HCT116 (cell line): ENCODE results near the gene BAIAP2. TPM values are rescaled to one million over a fixed set of nuclear protein-coding genes. Genes with fewer than 3 reads are reported as not detected.

ENCODE experiments used
- ATAC-seq: fragments of 200-7000 bp; cut with Tn5 transposase; 2 replicates; pipeline ENCODE4 v1.9.1; 2020; ENCODE audit warnings: mild to moderate bottlenecking, moderate library complexity
- BruUV-seq: library from RNA; stranded (reverse); fragments of 400-500 nt; replicated peaks from 2 replicates; lab custom pipeline; 2021; lab: Mats Ljungman, UMichigan
- CTCF ChIA-PET: fragments of 300-600 bp; sonication (Branson Sonifier 250); formaldehyde crosslinking; loops from one replicate; lab custom pipeline; 2021; ENCODE audit warnings: antibody characterized with exemption; lab: Charles Lee
- POLR2A ChIA-PET: fragments of 300-600, 350-600 bp; sonication (Branson Sonifier 250); formaldehyde crosslinking; loops from one replicate; lab custom pipeline; 2021; ENCODE audit warnings: antibody characterized with exemption; lab: Charles Lee
- RAD21 ChIA-PET, 2 experiments: fragments of 300-600 bp; sonication (Branson Sonifier 250); formaldehyde crosslinking; loops; one replicate each; lab custom pipeline; 2023; ENCODE audit warnings: low total read pairs in 2 of 2; ENCODE audit not compliant: uncharacterized antibody in 2 of 2, unreplicated experiment in 2 of 2, low non-redundant PET in 1 of 2; lab: Charles Lee
- DNase-seq: peaks from one replicate; pipeline ENCODE4 v3.0.0-alpha.2; 2010; ENCODE audit warnings: low read depth, low spot score
- H2AFZ ChIP-seq: fragments of 200-600 bp; shearing (Covaris generic), sonication (generic); 2 replicates; pipeline ENCODE4 v1.6.1; 2017; ENCODE audit warnings: low read depth, mixed run types, mixed read lengths, antibody characterized with exemption, low read length; ENCODE audit not compliant: poor library complexity, severe bottlenecking
- H3K27ac ChIP-seq: 2 replicates; pipeline ENCODE4 v1.5.1; 2012; ENCODE audit warnings: low read depth, low read length
- H3K27me3 ChIP-seq: fragments of 200-600 bp; sonication (generic); 2 replicates; pipeline ENCODE4 v1.6.1; 2016; ENCODE audit warnings: mixed run types, low read length, mixed read lengths; ENCODE audit not compliant: insufficient read depth
- H3K36me3 ChIP-seq, 2 experiments: fragments of 200-500 bp in 1 of 2; fragments of 200-600 bp in 1 of 2; sonication (Bioruptor generic) in 1 of 2; sonication (generic) in 1 of 2; 2 replicates each; pipeline versions ENCODE4 v1.5.1 to v1.6.1; 2014 to 2016; ENCODE audit warnings: low read length in 2 of 2, inconsistent platforms in 1 of 2, mixed read lengths in 1 of 2, mixed run types in 1 of 2; ENCODE audit not compliant: insufficient read depth in 2 of 2, control insufficient read depth in 1 of 2
- H3K4me1 ChIP-seq, 2 experiments: fragments of 200-600 bp in 1 of 2; sonication (generic) in 1 of 2; 2 replicates each; pipeline versions ENCODE4 v1.5.1 to v1.6.1; 2012 to 2017; ENCODE audit warnings: low read length in 2 of 2, inconsistent platforms in 1 of 2, mild to moderate bottlenecking in 1 of 2, mixed read lengths in 1 of 2, mixed run types in 1 of 2, moderate library complexity in 1 of 2; ENCODE audit not compliant: insufficient read depth in 2 of 2, control insufficient read depth in 1 of 2
- H3K4me2 ChIP-seq: fragments of 200-600 bp; sonication (generic); 2 replicates; pipeline ENCODE4 v1.6.1; 2017; ENCODE audit warnings: mixed run types, low read length, mixed read lengths
- H3K4me3 ChIP-seq, 2 experiments: fragments of 200-600 bp in 1 of 2; sonication (generic) in 1 of 2; replicated peaks in 1 of 2; 2 replicates each; pipeline ENCODE4 v1.5.1; 2011 to 2016; ENCODE audit warnings: low read length in 2 of 2, control low read depth in 1 of 2, low read depth in 1 of 2, mild to moderate bottlenecking in 1 of 2, mixed read lengths in 1 of 2, mixed run types in 1 of 2
- H3K79me2 ChIP-seq: fragments of 200-600 bp; sonication (generic); 2 replicates; pipeline ENCODE4 v1.6.1; 2017; ENCODE audit warnings: mild to moderate bottlenecking, mixed run types, low read length, moderate library complexity, mixed read lengths; ENCODE audit not compliant: insufficient read depth
- H3K9ac ChIP-seq: fragments of 200-600 bp; sonication (generic); 2 replicates; pipeline ENCODE4 v1.6.1; 2016; ENCODE audit warnings: low read length, mixed read lengths
- H3K9me2 ChIP-seq: fragments of 200-600 bp; sonication (generic), shearing (Covaris generic); 2 replicates; pipeline ENCODE4 v1.6.1; 2017; ENCODE audit warnings: mixed run types, mild to moderate bottlenecking, moderate library complexity; ENCODE audit not compliant: insufficient read depth
- H3K9me3 ChIP-seq, 2 experiments: fragments of 200-500 bp in 1 of 2; fragments of 200-600 bp in 1 of 2; sonication (Bioruptor generic) in 1 of 2; sonication (generic) in 1 of 2; 2 replicates each; pipeline ENCODE4 v1.6.1; 2014 to 2017; ENCODE audit warnings: low read length in 2 of 2, mixed read lengths in 2 of 2, inconsistent platforms in 1 of 2, low read depth in 1 of 2, mild to moderate bottlenecking in 1 of 2, mixed run types in 1 of 2, moderate library complexity in 1 of 2; ENCODE audit not compliant: control insufficient read depth in 1 of 2, insufficient read depth in 1 of 2
- H4K20me1 ChIP-seq: fragments of 200-600 bp; sonication (generic), shearing (Covaris generic); 2 replicates; pipeline ENCODE4 v1.6.1; 2017; ENCODE audit warnings: mixed run types, mild to moderate bottlenecking, moderate library complexity; ENCODE audit not compliant: insufficient read depth
- CBX3 ChIP-seq: IDR thresholded peaks from 2 replicates; pipeline ENCODE4 v1.6.1; 2012; ENCODE audit warnings: low read depth
- EGR1 ChIP-seq: IDR thresholded peaks from 2 replicates; pipeline ENCODE4 v1.6.1; 2012; ENCODE audit warnings: low read depth
- EZH2phosphoT487 ChIP-seq: fragments of 200-600 bp; IDR thresholded peaks from 2 replicates; pipeline ENCODE4 v1.6.1; 2018; ENCODE audit warnings: antibody characterized with exemption, borderline replicate concordance
- FOSL1 ChIP-seq: IDR thresholded peaks from 2 replicates; pipeline ENCODE4 v1.6.1; 2012; ENCODE audit warnings: low read depth
- JUND ChIP-seq: IDR thresholded peaks from 2 replicates; pipeline ENCODE4 v1.6.1; 2012
- POLR2A ChIP-seq: IDR thresholded peaks from 2 replicates; pipeline ENCODE4 v1.7.0; 2011; ENCODE audit warnings: borderline replicate concordance; ENCODE audit not compliant: insufficient read depth, insufficient read length; ENCODE audit errors: extremely low read depth
- POLR2AphosphoS5 ChIP-seq: IDR thresholded peaks from 2 replicates; pipeline ENCODE4 v1.6.1; 2011; ENCODE audit warnings: mild to moderate bottlenecking, low read depth, low read length, moderate library complexity
- SP1 ChIP-seq: IDR thresholded peaks from 2 replicates; pipeline ENCODE4 v1.6.1; 2012; ENCODE audit warnings: low read depth
- SRF ChIP-seq: IDR thresholded peaks from 2 replicates; pipeline ENCODE4 v1.6.1; 2012; ENCODE audit warnings: low read depth
- TCF7L2 ChIP-seq: IDR thresholded peaks from 2 replicates; pipeline ENCODE4 v1.7.0; 2011; ENCODE audit warnings: borderline replicate concordance, inconsistent platforms; ENCODE audit not compliant: insufficient read depth, insufficient read length; ENCODE audit errors: extremely low read depth
- intact Hi-C: fragments of 100-400 bp; cut with micrococcal nuclease; formaldehyde crosslinking; loops from 2 replicates; pipeline ENCODE4 v1.10.0; 2022
- total RNA-seq: library from RNA; stranded (reverse); gene quantifications from one replicate; pipeline ENCODE4 v1.2.1, GENCODE V29; 2021; ENCODE audit not compliant: unreplicated experiment
- TF ChIP-seq, protein P1 (sequence below): IDR thresholded peaks from 2 replicates; pipeline ENCODE4 v1.6.1; 2012
- TF ChIP-seq, protein P2 (sequence below): IDR thresholded peaks from 2 replicates; pipeline ENCODE4 v1.6.1; 2012; ENCODE audit warnings: low read depth
- TF ChIP-seq, protein P3 (sequence below), 3 experiments: fragments of 200-600 bp in 1 of 3; sonication (generic) in 1 of 3; IDR thresholded peaks in 2 of 3; conservative IDR thresholded peaks in 1 of 3; 2 replicates each; pipeline ENCODE4 v1.5.1; 2012 to 2017; ENCODE audit warnings: low read depth in 2 of 3, low read length in 2 of 3, antibody characterized with exemption in 1 of 3, borderline replicate concordance in 1 of 3, control low read depth in 1 of 3, mild to moderate bottlenecking in 1 of 3, mixed read lengths in 1 of 3, mixed run types in 1 of 3, moderate library complexity in 1 of 3; ENCODE audit not compliant: insufficient read depth in 1 of 3
- TF ChIP-seq, protein P4 (sequence below): IDR thresholded peaks from 2 replicates; pipeline ENCODE4 v1.6.1; 2011; ENCODE audit warnings: mild to moderate bottlenecking, low read length, moderate library complexity; ENCODE audit not compliant: insufficient replicate concordance; ENCODE audit errors: extremely low read depth

The BAIAP2 gene
- total RNA-seq, 1 experiment from 2014 or later = 105 TPM

DNA sequence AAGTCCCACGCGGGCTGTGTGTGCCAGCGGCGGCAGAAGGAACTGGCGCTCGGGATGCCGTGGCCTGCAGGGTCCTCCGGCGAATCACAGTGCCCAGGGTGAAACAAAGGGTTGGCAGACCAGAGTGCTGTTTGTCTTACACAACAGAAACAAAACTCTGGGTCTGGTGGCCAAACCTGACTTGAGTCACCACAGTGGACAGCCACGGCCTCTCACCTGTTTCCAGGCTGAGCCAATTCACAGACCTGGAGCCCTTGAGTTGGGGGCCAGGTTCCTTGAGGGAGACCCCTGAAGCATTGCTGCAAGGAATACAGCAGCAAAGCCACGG, 45.4 kb upstream of the BAIAP2 start:
- POLR2A ChIA-PET = no interaction called here

More for the DNA sequence above, 45.4 kb upstream of the BAIAP2 start:
- CTCF ChIA-PET = interaction anchor here (0.8 to 2.5 kb wide), 11 partner anchors 9 to 250 kb away, joined by 3 to 17 read pairs (median 3); partner anchors contain the start of genes CEP131 and NDUFAF8
- DNase-seq (no peak), ATAC-seq (no peak)
- intact Hi-C loops = loop anchor here (1.0 to 10.0 kb wide), 3 partner anchors 235 to 415 kb away; partner anchors contain the start of gene CEP131
- Histone ChIP-seq H3K27ac (peak overlapping the region; percentile 33; the same call in 1 of the 2 replicates), H4K20me1 (no peaks in the 10 kb centered on the region), H3K9me2 (no peaks in the 10 kb centered on the region), H3K27me3 (no peaks in the 10 kb centered on the region), H3K4me3 (peak overlapping the region in 1 of 2 experiments; percentile 50; a peak in 1 of 4 replicates), H3K4me1 (peaks cover 42 to 59% of the 10 kb centered on the region in 2 experiments), H3K9me3 (no peaks in the 10 kb centered on the region), H3K4me2 (peak overlapping the region; percentile 81), H2AFZ (no peak overlapping the region), H3K79me2 (peaks cover 9% of the 10 kb centered on the region; the same call in 1 of the 2 replicates), H3K9ac (peak overlapping the region; percentile 47; the same call in 1 of the 2 replicates), H3K36me3 (no peaks in the 10 kb centered on the region)
- BruUV-seq = no TSS peak
- TF ChIP-seq, protein P1, sequence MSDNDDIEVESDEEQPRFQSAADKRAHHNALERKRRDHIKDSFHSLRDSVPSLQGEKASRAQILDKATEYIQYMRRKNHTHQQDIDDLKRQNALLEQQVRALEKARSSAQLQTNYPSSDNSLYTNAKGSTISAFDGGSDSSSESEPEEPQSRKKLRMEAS = no peak
- TF ChIP-seq SP1 = no peak
- no peak for TF ChIP-seq CBX3
- TF ChIP-seq FOSL1 = no peak
- no peak for TF ChIP-seq POLR2A
- TF ChIP-seq TCF7L2 = no peak
- no peak for TF ChIP-seq EGR1
- TF ChIP-seq, protein P2, sequence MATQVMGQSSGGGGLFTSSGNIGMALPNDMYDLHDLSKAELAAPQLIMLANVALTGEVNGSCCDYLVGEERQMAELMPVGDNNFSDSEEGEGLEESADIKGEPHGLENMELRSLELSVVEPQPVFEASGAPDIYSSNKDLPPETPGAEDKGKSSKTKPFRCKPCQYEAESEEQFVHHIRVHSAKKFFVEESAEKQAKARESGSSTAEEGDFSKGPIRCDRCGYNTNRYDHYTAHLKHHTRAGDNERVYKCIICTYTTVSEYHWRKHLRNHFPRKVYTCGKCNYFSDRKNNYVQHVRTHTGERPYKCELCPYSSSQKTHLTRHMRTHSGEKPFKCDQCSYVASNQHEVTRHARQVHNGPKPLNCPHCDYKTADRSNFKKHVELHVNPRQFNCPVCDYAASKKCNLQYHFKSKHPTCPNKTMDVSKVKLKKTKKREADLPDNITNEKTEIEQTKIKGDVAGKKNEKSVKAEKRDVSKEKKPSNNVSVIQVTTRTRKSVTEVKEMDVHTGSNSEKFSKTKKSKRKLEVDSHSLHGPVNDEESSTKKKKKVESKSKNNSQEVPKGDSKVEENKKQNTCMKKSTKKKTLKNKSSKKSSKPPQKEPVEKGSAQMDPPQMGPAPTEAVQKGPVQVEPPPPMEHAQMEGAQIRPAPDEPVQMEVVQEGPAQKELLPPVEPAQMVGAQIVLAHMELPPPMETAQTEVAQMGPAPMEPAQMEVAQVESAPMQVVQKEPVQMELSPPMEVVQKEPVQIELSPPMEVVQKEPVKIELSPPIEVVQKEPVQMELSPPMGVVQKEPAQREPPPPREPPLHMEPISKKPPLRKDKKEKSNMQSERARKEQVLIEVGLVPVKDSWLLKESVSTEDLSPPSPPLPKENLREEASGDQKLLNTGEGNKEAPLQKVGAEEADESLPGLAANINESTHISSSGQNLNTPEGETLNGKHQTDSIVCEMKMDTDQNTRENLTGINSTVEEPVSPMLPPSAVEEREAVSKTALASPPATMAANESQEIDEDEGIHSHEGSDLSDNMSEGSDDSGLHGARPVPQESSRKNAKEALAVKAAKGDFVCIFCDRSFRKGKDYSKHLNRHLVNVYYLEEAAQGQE = no peak
- TF ChIP-seq, protein P3, sequence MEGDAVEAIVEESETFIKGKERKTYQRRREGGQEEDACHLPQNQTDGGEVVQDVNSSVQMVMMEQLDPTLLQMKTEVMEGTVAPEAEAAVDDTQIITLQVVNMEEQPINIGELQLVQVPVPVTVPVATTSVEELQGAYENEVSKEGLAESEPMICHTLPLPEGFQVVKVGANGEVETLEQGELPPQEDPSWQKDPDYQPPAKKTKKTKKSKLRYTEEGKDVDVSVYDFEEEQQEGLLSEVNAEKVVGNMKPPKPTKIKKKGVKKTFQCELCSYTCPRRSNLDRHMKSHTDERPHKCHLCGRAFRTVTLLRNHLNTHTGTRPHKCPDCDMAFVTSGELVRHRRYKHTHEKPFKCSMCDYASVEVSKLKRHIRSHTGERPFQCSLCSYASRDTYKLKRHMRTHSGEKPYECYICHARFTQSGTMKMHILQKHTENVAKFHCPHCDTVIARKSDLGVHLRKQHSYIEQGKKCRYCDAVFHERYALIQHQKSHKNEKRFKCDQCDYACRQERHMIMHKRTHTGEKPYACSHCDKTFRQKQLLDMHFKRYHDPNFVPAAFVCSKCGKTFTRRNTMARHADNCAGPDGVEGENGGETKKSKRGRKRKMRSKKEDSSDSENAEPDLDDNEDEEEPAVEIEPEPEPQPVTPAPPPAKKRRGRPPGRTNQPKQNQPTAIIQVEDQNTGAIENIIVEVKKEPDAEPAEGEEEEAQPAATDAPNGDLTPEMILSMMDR (IDR thresholded peaks at IDR 0.05 in 2 of 3, conservative IDR thresholded peaks at IDR 0.05 in 1 of 3; ENCODE audit: borderline replicate concordance in 1 of 3, insufficient read depth in 1 of 3, low read depth in 2 of 3, low read length in 2 of 3) = no peak
- no peak for TF ChIP-seq JUND
- TF ChIP-seq EZH2phosphoT487 = no peak
- TF ChIP-seq SRF = no peak
- TF ChIP-seq POLR2AphosphoS5 = no peak
- TF ChIP-seq, protein P4, sequence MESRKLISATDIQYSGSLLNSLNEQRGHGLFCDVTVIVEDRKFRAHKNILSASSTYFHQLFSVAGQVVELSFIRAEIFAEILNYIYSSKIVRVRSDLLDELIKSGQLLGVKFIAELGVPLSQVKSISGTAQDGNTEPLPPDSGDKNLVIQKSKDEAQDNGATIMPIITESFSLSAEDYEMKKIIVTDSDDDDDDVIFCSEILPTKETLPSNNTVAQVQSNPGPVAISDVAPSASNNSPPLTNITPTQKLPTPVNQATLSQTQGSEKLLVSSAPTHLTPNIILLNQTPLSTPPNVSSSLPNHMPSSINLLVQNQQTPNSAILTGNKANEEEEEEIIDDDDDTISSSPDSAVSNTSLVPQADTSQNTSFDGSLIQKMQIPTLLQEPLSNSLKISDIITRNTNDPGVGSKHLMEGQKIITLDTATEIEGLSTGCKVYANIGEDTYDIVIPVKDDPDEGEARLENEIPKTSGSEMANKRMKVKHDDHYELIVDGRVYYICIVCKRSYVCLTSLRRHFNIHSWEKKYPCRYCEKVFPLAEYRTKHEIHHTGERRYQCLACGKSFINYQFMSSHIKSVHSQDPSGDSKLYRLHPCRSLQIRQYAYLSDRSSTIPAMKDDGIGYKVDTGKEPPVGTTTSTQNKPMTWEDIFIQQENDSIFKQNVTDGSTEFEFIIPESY = no peak
- RAD21 ChIA-PET = interaction anchor here in 1 of 2 experiments (0.8 to 1.0 kb wide), 2 partner anchors 112 to 495 kb away, joined by 3 to 5 read pairs; no protein-coding TSS in a partner anchor
